Keratinocyte (primary cell): ENCODE data around the gene ADGRG6.

Experiments used
- CTCF ChIP-seq, 3 experiments: IDR thresholded peaks in 1 of 3; conservative IDR thresholded peaks in 1 of 3; optimal IDR thresholded peaks in 1 of 3; 2 replicates in 2 of 3; 3 replicates in 1 of 3; pipeline versions ENCODE3 to v1.5.1; 2011; ENCODE audit warnings: low read length in 3 of 3, mild to moderate bottlenecking in 3 of 3, moderate library complexity in 2 of 3, control low read depth in 1 of 3, inconsistent platforms in 1 of 3; ENCODE audit not compliant: insufficient read depth in 2 of 3; ENCODE audit errors: extremely low read depth in 1 of 3
- EZH2 ChIP-seq: IDR thresholded peaks from one replicate; pipeline ENCODE4 v1.6.1; 2012; ENCODE audit warnings: inconsistent platforms, mild to moderate bottlenecking, low read length, moderate library complexity

- TF ChIP-seq CTCF (optimal IDR thresholded peaks at IDR 0.05 in 1 of 3, IDR thresholded peaks at IDR 0.05 in 1 of 3, conservative IDR thresholded peaks at IDR 0.05 in 1 of 3; ENCODE audit: extremely low read depth in 1 of 3, insufficient read depth in 2 of 3, low read length in 3 of 3) (no peak), EZH2 (no peak)
Observed at GRCh38 chr6:142380626-142381025, 78.8 kb downstream of the ADGRG6 start.
